Naive thymus-derived CD4-positive, alpha-beta T cell (primary cell): ENCODE data around the gene PHLDA2. TPM values are rescaled to one million over a fixed set of nuclear protein-coding genes. Genes with fewer than 3 reads are reported as not detected.

Source experiments
- ATAC-seq: fragments of 150-1000 bp; cut with Tn5 transposase; 2 replicates; pipeline ENCODE4 v1.10.0; 2021; ENCODE audit warnings: mild to moderate bottlenecking, moderate library complexity
- CTCF ChIA-PET: fragments of 350-600 bp; sonication (Branson Sonifier 250); formaldehyde crosslinking; loops from one replicate; lab custom pipeline; 2021; ENCODE audit warnings: antibody characterized with exemption; lab: Charles Lee
- POLR2A ChIA-PET: fragments of 350-600 bp; sonication (Branson Sonifier 250); formaldehyde crosslinking; loops from one replicate; lab custom pipeline; 2021; ENCODE audit warnings: antibody characterized with exemption, inconsistent platforms; lab: Charles Lee
- DNase-seq, 9 donors: peaks; one replicate each; pipeline versions ENCODE4 v3.0.0 to v3.0.0-alpha.2; 2020 to 2022; ENCODE audit warnings: mixed read lengths in 1 of 9
- H3K27ac ChIP-seq: one replicate; pipeline ENCODE4 v1.7.0; 2013; ENCODE audit warnings: mild to moderate bottlenecking, low read depth, low read length, moderate library complexity
- H3K27me3 ChIP-seq, 2 donors: one replicate each; pipeline ENCODE4 v1.7.0; 2013; ENCODE audit warnings: low read length in 2 of 2, mild to moderate bottlenecking in 2 of 2, moderate library complexity in 2 of 2; ENCODE audit not compliant: control insufficient read depth in 2 of 2, insufficient read depth in 2 of 2
- H3K36me3 ChIP-seq, 3 experiments: 1 replicate in 2 of 3; 2 replicates in 1 of 3; pipeline ENCODE4 v1.7.0; 2013; ENCODE audit warnings: low read length in 3 of 3, mild to moderate bottlenecking in 3 of 3, moderate library complexity in 1 of 3; ENCODE audit not compliant: insufficient read depth in 3 of 3, control insufficient read depth in 2 of 3
- H3K4me1 ChIP-seq, 2 donors: one replicate each; pipeline ENCODE4 v1.7.0; 2013; ENCODE audit warnings: low read length in 2 of 2, mild to moderate bottlenecking in 2 of 2, moderate library complexity in 1 of 2; ENCODE audit not compliant: control insufficient read depth in 2 of 2, insufficient read depth in 2 of 2
- H3K4me3 ChIP-seq: 2 replicates; pipeline ENCODE4 v1.7.0; 2013; ENCODE audit warnings: mild to moderate bottlenecking, low read length
- H3K9me3 ChIP-seq, 3 experiments: 1 replicate in 2 of 3; 2 replicates in 1 of 3; pipeline ENCODE4 v1.7.0; 2013; ENCODE audit warnings: low read length in 3 of 3; ENCODE audit not compliant: control insufficient read depth in 2 of 3
- H3K27ac Mint-ChIP-seq, 9 donors: one replicate each; pipeline ENCODE4 v1.8.0; 2020 to 2022; ENCODE audit warnings: mixed read lengths in 9 of 9, mild to moderate bottlenecking in 8 of 9, moderate library complexity in 5 of 9, inconsistent platforms in 2 of 9
- H3K27me3 Mint-ChIP-seq, 5 donors: one replicate each; pipeline ENCODE4 v1.8.0; 2021 to 2022; ENCODE audit warnings: mixed read lengths in 5 of 5, mild to moderate bottlenecking in 1 of 5
- H3K36me3 Mint-ChIP-seq, 5 donors: one replicate each; pipeline ENCODE4 v1.8.0; 2020 to 2022; ENCODE audit warnings: mixed read lengths in 5 of 5, mild to moderate bottlenecking in 3 of 5, inconsistent platforms in 1 of 5
- H3K4me1 Mint-ChIP-seq, 7 donors: one replicate each; pipeline ENCODE4 v1.8.0; 2020 to 2022; ENCODE audit warnings: mixed read lengths in 7 of 7, mild to moderate bottlenecking in 3 of 7, inconsistent platforms in 1 of 7
- H3K4me3 Mint-ChIP-seq, 10 donors: one replicate each; pipeline ENCODE4 v1.8.0; 2020 to 2022; ENCODE audit warnings: mild to moderate bottlenecking in 10 of 10, mixed read lengths in 10 of 10, moderate library complexity in 6 of 10, inconsistent platforms in 2 of 10
- H3K9me3 Mint-ChIP-seq, 11 donors: one replicate each; pipeline ENCODE4 v1.8.0; 2020 to 2022; ENCODE audit warnings: mixed read lengths in 11 of 11, mild to moderate bottlenecking in 4 of 11, inconsistent platforms in 1 of 11, moderate library complexity in 1 of 11
- intact Hi-C, 2 donors: fragments of 100-400 bp; cut with micrococcal nuclease; formaldehyde crosslinking; loops; one replicate each; pipeline ENCODE4 v1.15.1; 2023
- polyA plus RNA-seq, 2 donors: library from polyadenylated mRNA; unstranded; fragments of 300-500 nt; fragmentation: Illumina TruSeq; gene quantifications; one replicate each; pipeline ENCODE4 v1.2.3, GENCODE V29; 2021
- total RNA-seq, 6 experiments: library from RNA in 5 of 6; stranded (reverse) in 5 of 6; gene quantifications; 1 replicate in 5 of 6; 2 replicates in 1 of 6; pipeline ENCODE4 v1.2.3 and lab custom pipeline; 2021 to 2026

Gene PHLDA2
- total and polyA plus RNA-seq, 7 experiments from 2014 or later: 2.5 to 7.9 (median 4.5) TPM; not detected in 4

GRCh38 chr11:2949920-2950319, 20.7 kb upstream of the PHLDA2 start:
- peak overlapping the region in 1 of 10 donors; percentile 20 for H3K4me3 Mint-ChIP-seq
- Histone ChIP-seq H3K36me3 (peaks cover 45 to 77% (median 49%) of the 10 kb centered on the region in 3 experiments), H3K27me3 (no peaks in the 10 kb centered on the region), H3K4me3 (no peak overlapping the region), H3K27ac (no peak overlapping the region), H3K4me1 (peaks cover 4 to 17% of the 10 kb centered on the region in 2 donors), H3K9me3 (no peaks in the 10 kb centered on the region)
- intact Hi-C loops: loop anchor here (5.0 kb wide), 2 partner anchors 48 to 418 kb away; a partner anchor contains a TSS
- H3K9me3 Mint-ChIP-seq: no peaks in the 10 kb centered on the region
- H3K4me1 Mint-ChIP-seq: peaks cover 26 to 74% (median 49%) of the 10 kb centered on the region in 7 donors
- H3K27ac Mint-ChIP-seq: peak overlapping the region in 5 of 9 donors; percentile 6 to 62 (median 39)
- H3K36me3 Mint-ChIP-seq: peaks cover 11 to 54% (median 29%) of the 10 kb centered on the region in 5 donors
- ATAC-seq (no peak), DNase-seq (no peak)
- CTCF ChIA-PET: interaction anchor here (0.6 kb wide), 1 partner anchor 81 kb away, joined by 3 read pairs; no protein-coding TSS in a partner anchor
- POLR2A ChIA-PET: no interaction called here
- H3K27me3 Mint-ChIP-seq: no peaks in the 10 kb centered on the region

GRCh38 chr11:2947744-2948143, 18.5 kb upstream of the PHLDA2 start:
- CTCF ChIA-PET: no interaction called here
- POLR2A ChIA-PET: interaction anchor here (0.8 kb wide), 1 partner anchor 55 kb away, joined by 3 read pairs; no protein-coding TSS in a partner anchor
- H3K36me3 Mint-ChIP-seq: peaks cover 11 to 43% (median 26%) of the 10 kb centered on the region in 5 donors

GRCh38 chr11:2945757-2946287, 16.6 kb upstream of the PHLDA2 start:
- no peak for DNase-seq
- no peak for ATAC-seq
- peaks cover 0 to 17% of the 10 kb centered on the region in 2 donors for H3K4me1 ChIP-seq
- ChIA-PET POLR2A (interaction anchor here (0.6 to 0.9 kb wide), 2 partner anchors 12 to 591 kb away, joined by 3 to 4 read pairs; no protein-coding TSS in a partner anchor), CTCF (interaction anchor here (0.9 to 1.3 kb wide), 2 partner anchors 15 to 58 kb away, joined by 3 read pairs; no protein-coding TSS in a partner anchor)
- H3K36me3 ChIP-seq: peaks cover 6 to 36% (median 21%) of the 10 kb centered on the region in 3 experiments
- peaks cover 11 to 28% (median 18%) of the 10 kb centered on the region in 5 donors for H3K36me3 Mint-ChIP-seq
- H3K9me3 Mint-ChIP-seq: no peaks in the 10 kb centered on the region
- H3K27ac ChIP-seq: peak overlapping the region; percentile 41
- H3K27ac Mint-ChIP-seq: peak overlapping the region; percentile 0 to 86 (median 80)
- H3K27me3 ChIP-seq: no peaks in the 10 kb centered on the region
- H3K4me3 ChIP-seq: no peak overlapping the region
- H3K27me3 Mint-ChIP-seq: no peaks in the 10 kb centered on the region
- H3K4me1 Mint-ChIP-seq: peaks cover 30 to 66% (median 62%) of the 10 kb centered on the region in 7 donors
- peak overlapping the region in 9 of 10 donors; percentile 9 to 76 (median 62) for H3K4me3 Mint-ChIP-seq
- H3K9me3 ChIP-seq: no peaks in the 10 kb centered on the region
- intact Hi-C loops: loop anchor here (2.0 to 5.0 kb wide), 3 partner anchors 43 to 414 kb away; a partner anchor contains a TSS

More at GRCh38 chr11:2947744-2948143, 18.5 kb upstream of the PHLDA2 start:
- ATAC-seq: no peak
- H3K9me3 Mint-ChIP-seq: no peaks in the 10 kb centered on the region
- Histone ChIP-seq H3K9me3 (no peaks in the 10 kb centered on the region), H3K27ac (no peak overlapping the region), H3K4me3 (no peak overlapping the region), H3K36me3 (peaks cover 25 to 55% (median 36%) of the 10 kb centered on the region in 3 experiments), H3K27me3 (no peaks in the 10 kb centered on the region), H3K4me1 (peaks cover 4 to 17% of the 10 kb centered on the region in 2 donors)
- no peak for DNase-seq
- H3K27me3 Mint-ChIP-seq: no peaks in the 10 kb centered on the region
- H3K4me1 Mint-ChIP-seq: peaks cover 30 to 76% (median 64%) of the 10 kb centered on the region in 7 donors
- peak overlapping the region in 1 of 10 donors; percentile 23 for H3K4me3 Mint-ChIP-seq
- intact Hi-C loops: loop anchor here (5.0 kb wide), 2 partner anchors 45 to 415 kb away; a partner anchor contains a TSS
- H3K27ac Mint-ChIP-seq: peak overlapping the region in 4 of 9 donors; percentile 4 to 83 (median 50)

- Histone ChIP-seq H3K27ac (peak overlapping the region; percentile 41), H3K36me3 (peaks cover 0 to 29% (median 21%) of the 10 kb centered on the region in 3 experiments), H3K9me3 (no peaks in the 10 kb centered on the region), H3K4me1 (peaks cover 0 to 17% of the 10 kb centered on the region in 2 donors), H3K4me3 (no peak overlapping the region), H3K27me3 (no peaks in the 10 kb centered on the region)
- intact Hi-C loops: loop anchor here (2.0 to 5.0 kb wide), 3 partner anchors 43 to 413 kb away; a partner anchor contains a TSS
- Mint-ChIP-seq H3K4me3 (peak overlapping the region; percentile 25 to 76 (median 56)), H3K36me3 (peaks cover 9 to 26% (median 16%) of the 10 kb centered on the region in 5 donors), H3K27ac (peak overlapping the region; percentile 0 to 86 (median 80)), H3K27me3 (no peaks in the 10 kb centered on the region), H3K4me1 (peaks cover 27 to 66% (median 59%) of the 10 kb centered on the region in 7 donors), H3K9me3 (no peaks in the 10 kb centered on the region)
- ChIA-PET CTCF (interaction anchor here (0.9 kb wide), 1 partner anchor 57 kb away, joined by 3 read pairs; no protein-coding TSS in a partner anchor), POLR2A (interaction anchor here (0.7 to 0.9 kb wide), 2 partner anchors 13 to 91 kb away, joined by 3 read pairs; no protein-coding TSS in a partner anchor)
- ATAC-seq (peak; percentile 52), DNase-seq (peak in 7 of 9 donors; percentile 33 to 65 (median 48))
Measured at GRCh38 chr11:2945031-2945756, 16.0 kb upstream of the PHLDA2 start.

- POLR2A ChIA-PET: interaction anchor here (0.7 to 1.0 kb wide), 2 partner anchors 9 to 91 kb away, joined by 3 read pairs; no protein-coding TSS in a partner anchor
- Mint-ChIP-seq H3K36me3 (peaks cover 6 to 20% (median 13%) of the 10 kb centered on the region in 5 donors), H3K9me3 (peaks cover 0 to 4% (median 3%) of the 10 kb centered on the region in 11 donors)
Measured at GRCh38 chr11:2944530-2944929, 15.3 kb upstream of the PHLDA2 start.

More at GRCh38 chr11:2944530-2944929, 15.3 kb upstream of the PHLDA2 start:
- DNase-seq (no peak), ATAC-seq (no peak)
- peaks cover 0 to 17% of the 10 kb centered on the region in 2 donors for H3K4me1 ChIP-seq
- peaks cover 0 to 23% (median 18%) of the 10 kb centered on the region in 3 experiments for H3K36me3 ChIP-seq
- H3K27me3 ChIP-seq: no peaks in the 10 kb centered on the region
- Mint-ChIP-seq H3K4me1 (peaks cover 29 to 68% (median 62%) of the 10 kb centered on the region in 7 donors), H3K4me3 (peak overlapping the region in 4 of 10 donors; percentile 40 to 76 (median 66)), H3K27me3 (no peaks in the 10 kb centered on the region), H3K27ac (peak overlapping the region in 8 of 9 donors; percentile 0 to 86 (median 77))
- H3K4me3 ChIP-seq: no peak overlapping the region
- CTCF ChIA-PET: no interaction called here
- no peaks in the 10 kb centered on the region for H3K9me3 ChIP-seq
- intact Hi-C loops: loop anchor here in 1 of 2 donors (2.0 kb wide), 1 partner anchor 44 kb away; no protein-coding TSS in a partner anchor
- no peak overlapping the region for H3K27ac ChIP-seq
